Measurements from ENCODE around the gene POLRMT. TPM values are rescaled to one million over a fixed set of nuclear protein-coding genes. Genes with fewer than 3 reads are reported as not detected.

Gene POLRMT
- polyA plus RNA-seq, 1 donor (not counting 4 experiments of a cell fraction or from before 2014, with no cell fraction given): 33.3 TPM

- no peak for FAIRE-seq
- peaks cover 36% of the 10 kb centered on the region for H4K20me1 ChIP-seq (ENCODE audit: control insufficient read depth, extremely low read depth, insufficient read depth, low read length)
Measured at GRCh38 chr19:573519-573825, 59.9 kb downstream of the POLRMT start.

DNA sequence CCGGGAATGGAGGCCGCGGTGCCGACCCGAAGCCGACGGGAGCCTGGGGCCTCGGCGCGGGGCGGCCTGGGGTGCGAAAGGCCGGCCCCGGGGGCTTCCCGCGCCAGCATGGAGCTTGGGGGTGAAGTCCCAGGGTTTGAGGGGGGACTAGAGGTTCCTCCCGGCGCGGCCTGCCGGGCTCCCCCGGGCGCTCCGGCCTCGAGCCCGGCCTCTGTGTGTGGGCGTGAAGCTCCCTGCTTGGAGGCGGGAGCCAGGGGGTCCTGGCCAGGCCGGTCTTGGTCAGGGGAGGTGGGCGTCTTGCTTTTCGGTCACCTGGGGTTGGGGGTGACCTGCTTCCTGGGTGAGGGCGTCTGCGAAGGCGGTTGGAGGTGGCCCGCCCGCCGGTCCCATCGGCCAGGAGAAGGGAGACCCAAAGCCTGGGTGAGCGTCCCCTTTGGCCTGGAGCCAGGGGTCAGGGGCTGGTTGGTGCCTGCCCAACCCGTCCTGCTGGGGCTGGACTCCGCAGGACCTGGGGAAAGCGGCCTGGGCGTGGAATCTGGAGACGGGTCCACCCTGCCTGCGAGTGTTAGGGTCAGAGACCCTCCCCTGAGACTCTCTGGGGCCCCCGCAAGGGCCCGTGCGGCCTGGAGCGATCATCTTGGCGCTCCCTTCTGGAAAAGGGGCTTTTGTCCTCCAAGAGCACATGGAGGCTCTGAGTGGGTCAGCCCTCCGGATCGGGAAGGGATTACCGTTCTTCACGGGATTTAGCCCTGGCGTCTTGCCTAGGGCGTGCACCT, 60.4 kb downstream of the POLRMT start:
- no peaks in the 10 kb centered on the region for H3K27me3 ChIP-seq (ENCODE audit: control insufficient read depth, extremely low read depth, insufficient read depth, low read length)
- peaks cover 0 to 9% of the 10 kb centered on the region in 2 experiments for H3K36me3 ChIP-seq (ENCODE audit: control insufficient read depth in 2 of 2, extremely low read depth in 1 of 2, insufficient read depth in 2 of 2, low read length in 2 of 2)
- peaks cover 32% of the 10 kb centered on the region for H4K20me1 ChIP-seq (ENCODE audit: control insufficient read depth, extremely low read depth, insufficient read depth, low read length)
- H3K4me2 ChIP-seq (ENCODE audit: control insufficient read depth, extremely low read depth, insufficient read depth, low read depth, low read length): peak overlapping the region; percentile 90
- H3K27ac ChIP-seq (ENCODE audit: control insufficient read depth, insufficient read depth, low read length): peak overlapping the region; percentile 92
- H3K9me1 ChIP-seq (ENCODE audit: control insufficient read depth, extremely low read depth, insufficient read depth, low read length): no peaks in the 10 kb centered on the region
- TF ChIP-seq, protein P1, sequence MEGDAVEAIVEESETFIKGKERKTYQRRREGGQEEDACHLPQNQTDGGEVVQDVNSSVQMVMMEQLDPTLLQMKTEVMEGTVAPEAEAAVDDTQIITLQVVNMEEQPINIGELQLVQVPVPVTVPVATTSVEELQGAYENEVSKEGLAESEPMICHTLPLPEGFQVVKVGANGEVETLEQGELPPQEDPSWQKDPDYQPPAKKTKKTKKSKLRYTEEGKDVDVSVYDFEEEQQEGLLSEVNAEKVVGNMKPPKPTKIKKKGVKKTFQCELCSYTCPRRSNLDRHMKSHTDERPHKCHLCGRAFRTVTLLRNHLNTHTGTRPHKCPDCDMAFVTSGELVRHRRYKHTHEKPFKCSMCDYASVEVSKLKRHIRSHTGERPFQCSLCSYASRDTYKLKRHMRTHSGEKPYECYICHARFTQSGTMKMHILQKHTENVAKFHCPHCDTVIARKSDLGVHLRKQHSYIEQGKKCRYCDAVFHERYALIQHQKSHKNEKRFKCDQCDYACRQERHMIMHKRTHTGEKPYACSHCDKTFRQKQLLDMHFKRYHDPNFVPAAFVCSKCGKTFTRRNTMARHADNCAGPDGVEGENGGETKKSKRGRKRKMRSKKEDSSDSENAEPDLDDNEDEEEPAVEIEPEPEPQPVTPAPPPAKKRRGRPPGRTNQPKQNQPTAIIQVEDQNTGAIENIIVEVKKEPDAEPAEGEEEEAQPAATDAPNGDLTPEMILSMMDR (optimal IDR thresholded peaks at IDR 0.05 in 1 of 3, IDR thresholded peaks at IDR 0.05 in 1 of 3, conservative IDR thresholded peaks at IDR 0.05 in 1 of 3; ENCODE audit: extremely low read depth in 1 of 3, insufficient read depth in 2 of 3, low read length in 3 of 3): no peak
- TF ChIP-seq EZH2 (IDR thresholded peaks at IDR 0.05; ENCODE audit: low read length): no peak
- no peak overlapping the region for H2AFZ ChIP-seq (ENCODE audit: control insufficient read depth, low read length)
- peaks cover 53% of the 10 kb centered on the region for H3K79me2 ChIP-seq (ENCODE audit: control insufficient read depth, insufficient read depth, low read length)
- peak overlapping the region; percentile 89 to 100 (median 95) for H3K4me3 ChIP-seq (ENCODE audit: control insufficient read depth in 2 of 3, extremely low read depth in 1 of 3, insufficient read depth in 2 of 3, low read depth in 1 of 3, low read length in 3 of 3)
- DNase-seq (ENCODE audit: low read depth, low spot score) (no peak), FAIRE-seq (no peak)
- H3K9me3 ChIP-seq (ENCODE audit: control insufficient read depth, low read depth, low read length): no peaks in the 10 kb centered on the region
- peaks cover 40% of the 10 kb centered on the region for H3K4me1 ChIP-seq (ENCODE audit: control insufficient read depth, extremely low read depth, insufficient read depth, low read length)
- peak overlapping the region; percentile 97 for H3K9ac ChIP-seq (ENCODE audit: control insufficient read depth, extremely low read depth, insufficient read depth, low read length)
- dilution Hi-C loops (cut with MboI; ENCODE audit: extremely low pct_ligation_motif_present, low sequenced_read_pairs): no loop called here

More at GRCh38 chr19:573519-573825, 59.9 kb downstream of the POLRMT start:
- TF ChIP-seq, protein P1 (optimal IDR thresholded peaks at IDR 0.05 in 1 of 3, IDR thresholded peaks at IDR 0.05 in 1 of 3, conservative IDR thresholded peaks at IDR 0.05 in 1 of 3; ENCODE audit: extremely low read depth in 1 of 3, insufficient read depth in 2 of 3, low read length in 3 of 3): no peak
- TF ChIP-seq EZH2 (IDR thresholded peaks at IDR 0.05; ENCODE audit: low read length): no peak
- peak overlapping the region; percentile 90 for H3K4me2 ChIP-seq (ENCODE audit: control insufficient read depth, extremely low read depth, insufficient read depth, low read depth, low read length)
- H2AFZ ChIP-seq (ENCODE audit: control insufficient read depth, low read length): no peak overlapping the region
- peak overlapping the region; percentile 89 to 100 (median 95) for H3K4me3 ChIP-seq (ENCODE audit: control insufficient read depth in 2 of 3, extremely low read depth in 1 of 3, insufficient read depth in 2 of 3, low read depth in 1 of 3, low read length in 3 of 3)
- dilution Hi-C loops (cut with MboI; ENCODE audit: extremely low pct_ligation_motif_present, low sequenced_read_pairs): no loop called here
- DNase-seq (ENCODE audit: low read depth, low spot score): no peak
- H3K9me3 ChIP-seq (ENCODE audit: control insufficient read depth, low read depth, low read length): no peaks in the 10 kb centered on the region
- H3K36me3 ChIP-seq (ENCODE audit: control insufficient read depth in 2 of 2, extremely low read depth in 1 of 2, insufficient read depth in 2 of 2, low read length in 2 of 2): peaks cover 2 to 9% of the 10 kb centered on the region in 2 experiments
- H3K27me3 ChIP-seq (ENCODE audit: control insufficient read depth, extremely low read depth, insufficient read depth, low read length): no peaks in the 10 kb centered on the region
- peaks cover 40% of the 10 kb centered on the region for H3K4me1 ChIP-seq (ENCODE audit: control insufficient read depth, extremely low read depth, insufficient read depth, low read length)
- no peaks in the 10 kb centered on the region for H3K9me1 ChIP-seq (ENCODE audit: control insufficient read depth, extremely low read depth, insufficient read depth, low read length)
- H3K79me2 ChIP-seq (ENCODE audit: control insufficient read depth, insufficient read depth, low read length): peaks cover 58% of the 10 kb centered on the region
- peak overlapping the region; percentile 97 for H3K9ac ChIP-seq (ENCODE audit: control insufficient read depth, extremely low read depth, insufficient read depth, low read length)
- peak overlapping the region; percentile 92 for H3K27ac ChIP-seq (ENCODE audit: control insufficient read depth, insufficient read depth, low read length)
